Measurements from ENCODE around the gene MDGA2.

DNA sequence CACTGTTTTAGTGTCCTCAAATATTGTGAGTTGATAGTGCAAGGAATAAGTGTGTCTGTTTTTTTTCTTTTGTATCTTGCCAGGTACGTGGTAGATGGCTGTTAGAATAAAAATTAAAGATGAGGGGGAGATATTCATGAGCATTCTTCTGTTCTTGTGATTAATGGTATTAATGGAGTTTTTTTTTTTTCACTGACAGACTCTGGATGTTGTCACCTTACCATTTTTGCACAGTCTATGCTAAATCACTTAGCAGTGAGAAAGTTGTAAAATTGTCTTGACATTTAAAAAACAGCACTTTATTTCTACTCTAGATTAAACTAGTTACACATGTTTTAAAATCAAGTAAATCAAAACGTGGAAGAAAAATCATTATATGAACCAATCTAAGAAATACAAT, 204.3 kb downstream of the MDGA2 start:
- TF ChIP-seq SP1 (IDR thresholded peaks at IDR 0.05; ENCODE audit: low read depth, low read length): no peak
- TF ChIP-seq CTCF (IDR thresholded peaks at IDR 0.05; ENCODE audit: control extremely low read depth in 1 of 3, insufficient read depth in 1 of 3, low read depth in 1 of 3, low read length in 3 of 3): no peak
- TF ChIP-seq RAD21 (IDR thresholded peaks at IDR 0.05 in 1 of 2, conservative IDR thresholded peaks at IDR 0.05 in 1 of 2; ENCODE audit: low read depth in 2 of 2, low read length in 2 of 2): no peak
- no peak for TF ChIP-seq ZNF274 (IDR thresholded peaks at IDR 0.05; ENCODE audit: borderline replicate concordance, extremely low read depth, low read length)
- no peak for TF ChIP-seq GABPA (IDR thresholded peaks at IDR 0.05; ENCODE audit: borderline replicate concordance, insufficient read depth, low read length)
- TF ChIP-seq GTF2F1 (IDR thresholded peaks at IDR 0.05; ENCODE audit: borderline replicate concordance, low read depth, low read length): no peak
- no peak for TF ChIP-seq KDM5A (IDR thresholded peaks at IDR 0.05; ENCODE audit: low read length)
- no peak for TF ChIP-seq JUND (IDR thresholded peaks at IDR 0.05; ENCODE audit: low read length)

All from H1 (cell line).